Sciatic nerve (tissue), 2 donors: ENCODE data around the gene HADH. TPM values are rescaled to one million over a fixed set of nuclear protein-coding genes. Genes with fewer than 3 reads are reported as not detected.
A peak's percentile ranks its signal among the peaks of the same experiment; 100 is the strongest.
"Not testable (repeated sequence)": the region's sequence is repeated elsewhere in the genome, so short reads cannot be mapped to it uniquely, and the experiment has no call there.

Experiments
- ATAC-seq: fragments of 200-7000 bp; cut with Tn5 transposase; one replicate; pipeline ENCODE4 v1.9.1; 2020; ENCODE audit warnings: mild to moderate bottlenecking, moderate library complexity
- DNase-seq: peaks from one replicate; pipeline ENCODE4 v3.0.0-alpha.2; 2020; ENCODE audit warnings: low spot score
- intact Hi-C: fragments of 100-400 bp; cut with DNase I; formaldehyde crosslinking; loops from one replicate; pipeline ENCODE4 v1.14.2; 2022
- total RNA-seq: library from RNA; stranded (reverse); fragmentation: NEBNext Ultra II Directional; extraction: Animal tissue kit (Norgen Biotek cat#: 25700); gene quantifications from one replicate; pipeline ENCODE4 v1.2.1, GENCODE V29; 2021
- donor health status: DM: no; HTN: no; CAD: no.
- donor health status: DM: no; HTN: no; CAD: no.

Gene HADH
- total RNA-seq: 39.5 TPM

DNA sequence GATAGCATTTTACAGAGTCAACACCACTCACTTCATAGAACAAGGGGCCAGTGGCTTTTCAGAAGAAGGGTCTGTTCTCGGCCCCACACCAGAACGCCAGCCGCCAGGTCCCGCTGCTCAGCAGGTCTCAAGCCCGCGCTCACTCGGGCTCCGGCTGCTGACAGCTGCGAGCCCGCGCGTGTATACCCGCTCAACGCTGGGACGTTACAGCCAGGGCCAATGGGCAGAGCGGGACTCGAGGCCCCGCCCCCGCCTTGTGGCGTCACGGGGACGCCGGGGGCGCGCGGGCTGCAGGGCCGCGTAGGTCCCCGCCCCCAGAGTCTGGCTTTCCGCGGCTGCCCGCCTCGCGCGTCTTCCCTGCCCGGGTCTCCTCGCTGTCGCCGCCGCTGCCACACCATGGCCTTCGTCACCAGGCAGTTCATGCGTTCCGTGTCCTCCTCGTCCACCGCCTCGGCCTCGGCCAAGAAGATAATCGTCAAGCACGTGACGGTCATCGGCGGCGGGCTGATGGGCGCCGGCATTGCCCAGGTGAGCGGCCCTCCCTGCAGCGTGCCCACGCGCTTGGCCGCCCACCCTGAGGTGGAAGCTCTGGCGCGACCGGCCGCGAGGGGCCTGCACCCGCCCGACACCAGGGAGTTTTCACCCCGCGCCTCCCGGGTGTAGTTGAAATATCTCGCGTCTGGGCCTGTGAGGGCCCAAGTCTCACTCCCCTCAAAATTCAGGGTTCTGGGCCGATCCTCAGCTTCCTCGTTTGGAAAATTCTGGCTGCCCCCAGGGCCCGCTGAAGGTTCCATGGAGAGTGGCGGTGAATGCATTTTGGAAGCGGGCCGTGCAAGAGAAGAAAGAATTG lies at the start of gene HADH:
HADH (plus strand) TSS at position 353 of the 850 bp plus-strand sequence; CDS start at position 397, 44 bp downstream.
- intact Hi-C loops: no loop called here
- ATAC-seq (peak; percentile 100), DNase-seq (peak; percentile 95)

DNA sequence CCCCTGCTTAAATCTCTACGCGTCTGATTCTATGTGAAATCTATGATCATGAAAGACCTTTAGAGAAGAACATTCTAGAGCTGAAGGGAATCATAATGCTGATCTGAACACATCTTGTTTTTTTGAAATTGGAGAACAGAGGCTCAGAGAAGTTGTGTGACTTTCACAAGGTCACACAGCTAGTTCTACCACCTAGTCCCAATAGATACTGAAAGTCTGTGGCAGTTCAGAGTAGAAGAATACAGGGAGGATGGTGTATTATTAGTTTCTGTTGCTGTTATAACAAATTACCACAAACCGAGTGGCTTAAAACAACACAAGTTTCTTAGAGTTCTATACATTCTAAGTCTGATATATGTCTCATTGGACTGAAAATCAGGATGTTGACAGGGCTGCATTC lies 43.9 kb upstream of the HADH start:
- intact Hi-C loops: no loop called here
- DNase-seq: no peak
- no peak for ATAC-seq

DNA sequence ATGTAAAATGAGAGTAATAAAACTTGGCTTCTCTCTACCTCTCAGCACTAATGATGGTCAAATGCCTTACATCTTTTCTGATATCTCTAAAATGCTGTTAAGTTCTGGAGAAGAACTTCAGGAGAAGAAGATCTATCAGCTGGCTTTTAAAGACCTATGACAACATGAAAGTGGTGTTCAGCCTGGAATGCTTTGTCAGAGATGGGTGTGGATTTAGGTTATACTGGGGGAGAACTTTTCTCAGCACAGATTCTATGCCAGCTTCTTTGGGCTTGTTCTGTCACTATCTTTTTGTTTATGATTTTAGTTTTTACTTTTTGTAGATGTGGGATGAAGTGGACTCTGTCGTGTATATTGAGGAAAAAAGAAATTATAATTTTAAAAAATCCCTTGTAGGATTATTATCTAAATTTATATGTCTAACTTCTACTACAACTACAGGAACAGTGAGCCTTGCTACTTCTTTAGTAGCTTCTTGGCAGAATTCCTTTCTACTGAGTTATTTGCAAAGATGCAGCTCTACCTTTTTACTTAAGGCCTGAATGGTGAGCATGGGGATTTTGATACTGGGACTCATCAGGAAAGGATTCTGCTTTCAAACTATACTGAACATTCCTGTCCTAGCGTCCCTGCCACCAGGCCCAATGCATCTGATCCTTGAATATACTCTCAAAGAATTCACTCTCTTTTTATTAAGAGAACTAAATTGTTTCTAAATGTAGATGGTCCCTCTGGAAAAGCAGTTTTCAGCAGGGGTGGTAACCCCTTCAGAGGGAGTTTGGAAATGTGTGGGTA lies 38.7 kb upstream of the HADH start:
- intact Hi-C loops: no loop called here
- ATAC-seq (no peak), DNase-seq (no peak)

DNA sequence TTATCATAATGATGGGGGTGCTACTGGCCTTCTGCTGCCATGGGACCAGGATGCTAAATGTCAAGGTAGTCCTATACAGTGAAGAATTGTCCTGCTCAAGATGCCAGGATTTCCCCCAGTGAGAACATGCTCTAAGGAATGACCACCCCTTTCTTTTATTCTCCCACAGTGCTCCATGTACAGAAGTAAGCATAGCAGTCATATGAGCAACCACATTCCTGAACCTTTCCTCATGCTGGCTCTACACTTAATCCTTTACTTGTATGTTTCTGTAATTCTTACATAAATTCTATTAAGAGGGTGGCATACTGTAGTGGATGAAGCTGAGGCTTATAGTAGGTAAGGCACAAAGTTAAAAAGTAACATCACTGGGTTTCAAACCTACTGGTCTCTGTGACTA lies 38.1 kb upstream of the HADH start:
- DNase-seq (no peak), ATAC-seq (no peak)
- intact Hi-C loops: no loop called here

DNA sequence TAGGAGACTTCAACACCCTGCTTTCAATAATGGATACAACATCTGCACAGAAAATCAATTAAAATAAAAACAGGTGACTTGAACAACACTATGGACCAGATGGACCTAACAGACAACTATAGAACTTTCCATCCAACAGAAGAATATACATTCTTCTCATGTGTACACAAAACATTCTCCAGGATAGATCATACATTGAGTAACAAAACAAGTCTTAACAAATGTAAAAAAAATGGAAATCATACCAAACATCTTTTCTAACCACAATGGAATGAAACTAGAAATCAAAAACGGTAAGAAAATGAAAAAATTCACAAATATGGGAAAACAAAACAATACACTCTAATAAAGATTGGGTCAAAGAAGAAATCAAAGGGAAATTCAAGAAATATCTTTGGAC lies 33.7 kb upstream of the HADH start:
- intact Hi-C loops: no loop called here
- ATAC-seq (no peak), DNase-seq (no peak)

DNA sequence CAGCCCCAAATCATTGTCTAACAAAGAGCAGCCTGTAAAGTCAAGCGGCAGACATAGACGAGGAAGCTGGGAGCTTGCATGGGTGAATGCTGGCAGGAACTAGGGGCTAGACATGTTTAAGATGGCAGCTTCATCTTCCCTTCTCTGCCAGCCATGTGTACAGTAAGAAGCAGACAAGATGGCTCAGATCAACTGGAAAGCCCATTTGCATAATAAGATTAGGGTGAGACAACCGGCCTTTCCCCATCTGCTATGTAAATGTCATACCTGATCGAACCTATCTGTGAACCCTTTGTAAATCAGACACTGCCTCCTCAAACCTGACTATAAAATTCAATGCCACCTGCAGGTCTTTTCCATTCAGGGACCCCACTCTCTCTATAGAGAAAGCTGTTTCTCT lies 22.8 kb upstream of the HADH start:
- no peak for ATAC-seq
- DNase-seq: no peak
- intact Hi-C loops: no loop called here

DNA sequence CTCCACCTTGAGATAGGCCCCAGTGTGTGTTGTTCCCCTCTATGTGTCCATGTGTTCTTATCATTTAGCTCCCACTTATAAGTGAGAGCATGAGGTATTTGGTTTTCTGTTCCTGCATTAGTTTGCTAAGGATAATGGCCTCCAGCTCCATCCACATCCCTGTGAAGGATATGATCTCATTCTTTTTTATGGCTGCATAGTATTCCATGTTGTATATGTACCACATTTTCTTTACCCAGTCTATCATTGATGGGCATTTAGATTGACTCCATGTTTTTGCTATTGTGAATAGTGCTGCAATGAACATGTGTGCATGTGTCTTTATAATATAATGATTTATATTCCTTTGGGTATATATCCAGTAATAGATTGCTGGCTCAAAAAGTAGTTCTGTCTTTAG lies 22.2 kb upstream of the HADH start:
- intact Hi-C loops, ATAC-seq: not testable (repeated sequence)

DNA sequence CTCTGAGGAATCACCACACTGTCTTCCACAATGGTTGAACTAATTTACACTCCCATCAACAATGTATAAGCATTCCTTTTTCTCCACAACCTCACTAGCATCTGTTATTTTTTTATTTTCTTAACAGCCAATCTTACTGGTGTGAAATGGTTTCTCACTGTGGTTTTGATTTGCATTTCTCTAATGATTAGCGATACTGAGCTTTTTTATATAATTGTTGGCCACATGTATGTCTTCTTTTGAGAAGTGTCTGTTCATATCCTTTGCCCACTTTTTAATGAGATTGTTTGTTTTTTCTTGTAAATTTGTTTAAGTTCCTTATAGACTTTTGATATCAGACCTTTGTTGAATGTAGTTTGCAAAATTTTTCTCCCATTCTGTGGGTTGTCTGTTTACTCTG lies 21.8 kb upstream of the HADH start:
- intact Hi-C loops, DNase-seq, ATAC-seq: not testable (repeated sequence)

More for the DNA sequence above, 22.2 kb upstream of the HADH start:
- DNase-seq: not testable (repeated sequence)

DNA sequence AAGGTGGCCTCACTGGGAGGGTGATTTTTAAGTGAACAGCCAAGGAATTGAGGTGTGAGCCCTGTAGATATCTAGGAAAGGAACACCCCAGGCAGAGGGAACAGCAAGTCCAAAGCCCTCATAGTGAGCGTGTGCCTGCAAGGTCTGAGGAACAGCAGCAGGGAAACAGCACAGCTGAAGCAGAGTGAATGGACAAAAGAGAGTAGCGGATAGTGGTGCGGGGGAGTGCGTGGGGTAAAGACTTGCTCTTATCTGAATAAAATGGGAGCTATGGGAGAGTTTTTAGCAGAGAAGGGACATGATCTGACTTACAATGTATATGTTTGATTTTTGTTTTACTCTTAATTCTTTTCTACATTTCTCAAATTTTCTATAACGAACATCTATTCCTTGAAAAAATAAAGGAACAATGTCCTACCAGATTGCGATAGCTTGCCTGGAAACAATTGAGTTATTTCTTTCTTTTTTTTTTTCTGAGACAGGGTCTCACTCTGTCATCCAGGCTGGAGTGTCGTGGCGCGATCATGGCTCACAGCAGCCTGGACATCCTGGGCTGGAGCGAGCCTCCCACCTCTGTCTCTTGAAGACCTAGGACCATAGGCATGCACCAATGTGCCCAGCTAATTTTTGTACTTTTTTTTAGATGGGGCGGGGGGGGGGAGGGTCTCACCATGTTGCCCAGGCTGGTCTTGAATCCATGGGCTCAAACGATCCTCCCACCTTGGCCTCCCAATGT lies 19.5 kb upstream of the HADH start:
- DNase-seq (no peak), ATAC-seq (no peak)

DNA sequence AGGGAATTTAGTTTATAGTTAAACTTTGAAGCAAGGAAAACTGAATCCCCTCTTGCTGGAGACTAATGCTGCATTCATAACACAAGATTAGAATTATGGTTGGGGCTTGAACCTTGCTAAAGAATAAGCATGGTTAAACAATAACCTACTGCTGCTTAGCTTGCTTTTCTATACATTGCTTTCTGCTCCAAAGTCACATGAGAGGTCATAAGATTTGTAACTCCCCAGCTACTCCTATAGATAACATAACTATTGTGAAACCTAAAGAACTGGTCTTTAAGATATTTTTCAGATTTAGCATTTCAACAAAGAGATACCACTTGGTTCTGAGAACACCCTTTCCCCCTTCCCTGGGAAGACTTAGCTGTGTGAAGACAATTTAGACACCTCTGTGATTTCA lies 17.1 kb upstream of the HADH start:
- no peak for DNase-seq
- intact Hi-C loops: no loop called here
- ATAC-seq: no peak

More for the DNA sequence above, 19.5 kb upstream of the HADH start:
- intact Hi-C loops: no loop called here

DNA sequence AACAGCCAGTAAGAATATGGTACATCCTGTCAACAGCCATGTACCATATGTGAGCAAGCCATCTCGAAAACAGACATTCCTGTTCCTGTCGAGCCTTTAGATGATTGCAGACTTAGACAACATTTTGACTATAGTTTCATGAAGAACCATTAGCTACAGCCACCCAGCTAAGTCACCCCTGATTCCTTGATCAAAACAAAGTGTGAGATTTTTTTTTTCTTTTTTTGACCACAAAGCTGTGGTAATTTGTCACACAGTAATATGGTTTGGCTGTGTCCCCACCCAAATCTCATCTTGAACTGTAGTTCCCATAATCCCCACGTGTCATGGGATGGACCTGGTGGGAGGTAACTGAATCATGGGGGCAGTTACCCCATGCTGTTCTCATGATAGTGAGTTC lies 15.2 kb upstream of the HADH start:
- DNase-seq (no peak), ATAC-seq (no peak)
- intact Hi-C loops: no loop called here

DNA sequence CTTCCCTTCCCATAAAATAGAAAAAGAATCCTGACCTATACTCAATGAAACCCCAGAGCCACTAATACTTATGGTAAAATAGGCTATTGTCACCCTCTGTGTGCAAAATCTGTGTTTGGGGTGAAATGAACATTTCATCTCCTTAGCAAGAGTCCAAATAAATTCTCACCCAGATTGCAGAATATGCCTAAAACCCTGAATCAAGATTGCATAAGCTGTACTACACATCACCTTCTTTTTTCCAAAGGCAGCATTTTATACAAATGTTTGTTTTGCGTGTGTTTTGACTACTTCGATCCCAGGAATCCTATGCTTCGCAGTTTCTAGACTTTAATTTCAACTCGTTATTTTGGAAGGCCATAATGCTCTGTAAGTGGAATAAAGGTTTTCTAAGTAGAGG lies 12.2 kb upstream of the HADH start:
- no peak for DNase-seq
- intact Hi-C loops: no loop called here
- no peak for ATAC-seq

DNA sequence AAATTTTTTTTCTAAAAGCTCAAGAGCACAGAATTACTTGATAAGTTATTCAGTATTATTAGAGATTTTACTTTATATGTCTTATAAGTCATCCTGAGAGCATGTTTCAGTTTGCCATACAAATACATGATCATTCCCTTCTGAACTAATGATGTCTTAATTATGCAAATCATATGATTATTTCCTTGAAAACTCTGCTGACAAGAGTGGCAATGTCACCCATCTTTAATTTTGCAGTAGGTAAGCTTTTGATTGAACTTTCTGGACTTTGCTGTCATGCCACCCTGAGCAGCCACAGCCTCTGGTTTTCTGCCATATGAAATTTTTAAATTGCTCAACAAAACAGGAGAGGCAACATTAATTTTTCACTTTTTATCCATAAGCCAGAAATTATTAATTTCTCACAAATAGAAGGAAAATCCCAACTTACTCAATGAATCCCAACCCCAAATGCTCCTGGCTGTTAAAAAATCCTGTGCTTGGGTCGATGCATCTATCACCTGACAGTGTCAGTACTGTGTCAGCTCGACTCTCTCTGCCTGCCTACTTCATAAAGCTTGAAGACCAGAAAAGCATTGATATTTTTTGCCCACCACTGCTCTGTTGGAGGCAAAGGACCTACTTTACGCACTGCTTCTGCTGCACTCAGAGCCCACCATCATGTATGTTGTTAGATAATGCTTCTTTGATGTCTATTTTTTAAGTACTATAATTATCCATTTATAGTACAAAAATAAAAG lies 11.6 kb upstream of the HADH start:
- ATAC-seq (peak; percentile 44), DNase-seq (no peak)
- intact Hi-C loops: no loop called here

DNA sequence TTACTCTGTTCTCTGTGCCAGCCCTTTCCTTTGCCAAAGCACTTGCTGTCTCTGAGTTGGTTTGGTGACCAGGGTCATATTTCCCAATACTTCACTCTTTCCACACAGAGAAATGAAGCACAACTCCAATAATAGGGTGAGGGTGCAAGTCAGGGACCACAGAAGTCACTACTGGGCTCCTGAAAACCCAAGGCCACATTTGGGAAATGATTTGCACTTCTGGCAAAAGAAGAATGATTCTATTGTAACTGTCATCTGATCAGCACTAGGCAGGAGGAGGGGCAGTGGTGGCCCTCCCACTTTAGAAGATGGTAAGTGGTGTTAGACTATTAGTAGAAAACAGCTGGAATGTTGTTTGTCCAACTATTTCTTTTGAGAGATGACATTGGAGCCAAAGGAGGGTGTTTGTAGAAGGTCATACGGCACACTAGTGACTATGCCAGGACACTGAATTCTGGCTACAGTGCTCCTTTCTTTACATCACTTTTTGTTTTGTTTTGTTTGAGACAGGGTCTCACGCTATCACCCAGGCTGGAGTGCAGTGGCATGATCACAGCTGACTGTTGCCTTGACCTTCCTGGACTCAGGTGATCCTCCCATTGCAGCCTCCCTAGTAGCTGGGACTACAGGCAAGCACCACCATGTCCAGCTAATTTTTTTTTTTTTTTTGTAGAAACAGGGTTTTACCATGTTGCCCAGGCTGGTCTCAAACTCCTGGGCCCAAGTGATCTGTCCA lies 10.8 kb upstream of the HADH start:
- intact Hi-C loops: no loop called here

DNA sequence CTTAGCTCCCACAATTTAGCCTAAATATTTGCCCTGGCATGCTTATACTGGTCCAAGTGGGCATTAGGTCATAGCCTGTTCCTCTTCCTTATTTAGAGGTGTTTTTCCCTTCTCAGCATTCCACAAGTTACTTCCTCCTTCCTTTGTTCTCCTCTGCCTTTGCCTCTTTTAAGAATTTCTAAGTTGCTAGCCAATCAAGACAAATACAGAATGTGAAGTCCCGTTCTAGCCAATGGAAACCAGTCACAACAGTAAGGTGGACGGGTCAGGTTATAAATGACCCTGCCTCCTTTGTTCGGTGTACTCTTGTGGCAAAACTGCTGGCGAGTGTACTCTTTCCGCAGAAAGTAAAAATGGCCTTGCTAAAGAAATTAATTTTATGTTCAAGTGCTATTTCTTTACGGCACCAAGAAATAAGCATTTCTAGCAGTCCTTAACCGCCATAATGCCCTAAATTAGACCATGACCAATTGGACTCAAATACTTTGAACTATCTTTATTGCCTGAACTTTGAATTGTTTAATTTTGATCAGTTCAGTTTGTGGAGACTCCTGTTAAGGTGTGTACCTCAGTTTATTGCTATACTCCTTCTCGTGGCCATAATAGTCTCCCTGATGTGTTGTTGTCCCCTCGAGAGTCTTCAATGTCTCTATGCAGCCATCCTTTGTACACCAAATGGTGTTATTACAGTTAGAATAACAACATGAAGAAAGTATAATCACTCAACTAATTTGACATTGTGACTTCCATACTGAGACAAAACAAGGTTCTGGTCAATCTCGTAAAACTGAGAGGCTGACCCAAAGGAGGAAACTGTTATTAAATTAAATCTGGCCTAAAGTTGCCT lies 1.6 kb upstream of the HADH start:
- intact Hi-C loops: no loop called here
- DNase-seq (no peak), ATAC-seq (no peak)

More for the DNA sequence above, 10.8 kb upstream of the HADH start:
- DNase-seq (no peak), ATAC-seq (peak; percentile 82)

DNA sequence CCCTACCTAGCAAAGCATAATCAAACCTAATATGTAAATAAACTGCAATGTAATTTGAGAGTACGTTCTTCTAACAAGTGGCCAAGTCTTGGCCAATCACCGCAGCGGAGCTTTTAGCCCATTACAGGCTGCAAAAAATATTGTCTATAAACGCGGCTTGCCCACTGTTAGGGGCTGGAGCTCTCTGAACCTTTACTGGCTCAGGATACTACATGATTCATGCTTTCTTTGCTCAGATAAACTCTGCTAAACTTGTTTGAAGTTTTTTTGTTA lies 990 bp upstream of the HADH start:
- intact Hi-C loops: no loop called here
- no peak for DNase-seq

DNA sequence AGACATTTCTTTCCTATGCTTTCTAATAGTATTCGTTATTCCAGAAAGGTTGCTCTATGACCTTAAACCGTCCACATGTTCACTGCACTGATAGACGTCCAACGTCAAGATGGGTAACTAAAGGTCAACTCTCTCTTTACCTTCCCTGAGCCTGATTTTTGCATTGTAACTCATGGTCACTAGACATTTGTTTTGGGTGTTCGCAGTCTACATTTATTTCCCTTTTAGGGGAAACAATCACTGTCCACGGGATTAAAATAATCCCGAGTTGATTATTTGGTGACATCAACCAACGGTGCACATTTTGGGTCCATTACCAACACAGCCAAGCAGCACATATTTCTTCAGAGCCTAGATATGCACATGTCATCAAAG lies 540 bp upstream of the HADH start:
- no peak for ATAC-seq
- intact Hi-C loops: no loop called here

More for the DNA sequence above, 990 bp upstream of the HADH start:
- no peak for ATAC-seq

More for the DNA sequence above, 540 bp upstream of the HADH start:
- no peak for DNase-seq
